Kidney (tissue), 14 donors: Measurements from ENCODE around the gene ST6GAL2. TPM values are rescaled to one million over a fixed set of nuclear protein-coding genes. Genes with fewer than 3 reads are reported as not detected.

Experiments
- DNase-seq, 5 donors: peaks; one replicate each; pipeline ENCODE4 v3.0.0-alpha.2; 2013 to 2020
- FAIRE-seq: peaks from 2 replicates; lab custom pipeline; 2012; peaks lifted over from hg19 to GRCh38; lab: Jason Lieb, UNC
- H3K27ac ChIP-seq, 2 donors: one replicate each; pipeline ENCODE4 v1.7.0; 2013; ENCODE audit warnings: low read depth in 2 of 2, low read length in 2 of 2, inconsistent platforms in 1 of 2
- H3K27me3 ChIP-seq: one replicate; pipeline ENCODE4 v1.7.1; 2013; ENCODE audit warnings: low read length, inconsistent platforms; ENCODE audit not compliant: control insufficient read depth, insufficient read depth
- H3K36me3 ChIP-seq, 3 donors: one replicate each; pipeline versions ENCODE4 v1.7.0 to v1.7.1; 2013; ENCODE audit warnings: low read length in 3 of 3, control low read depth in 1 of 3, inconsistent platforms in 1 of 3; ENCODE audit not compliant: insufficient read depth in 3 of 3, control insufficient read depth in 2 of 3
- H3K4me1 ChIP-seq, 3 donors: one replicate each; pipeline versions ENCODE4 v1.7.0 to v1.7.1; 2013; ENCODE audit warnings: low read length in 3 of 3, inconsistent platforms in 1 of 3, low read depth in 1 of 3; ENCODE audit not compliant: control insufficient read depth in 2 of 3, insufficient read depth in 2 of 3
- H3K4me3 ChIP-seq, 3 donors: one replicate each; pipeline versions ENCODE4 v1.7.0 to v1.8.1; 2013; ENCODE audit warnings: low read length in 3 of 3, control low read depth in 1 of 3, inconsistent platforms in 1 of 3
- H3K9ac ChIP-seq, 3 donors: one replicate each; pipeline versions ENCODE4 v1.7.0 to v1.7.1; 2013; ENCODE audit warnings: low read length in 3 of 3, control low read depth in 1 of 3, inconsistent platforms in 1 of 3
- H3K9me3 ChIP-seq, 3 donors: one replicate each; pipeline versions ENCODE4 v1.7.0 to v1.7.1; 2013; ENCODE audit warnings: low read length in 3 of 3, control low read depth in 1 of 3, inconsistent platforms in 1 of 3; ENCODE audit not compliant: control insufficient read depth in 2 of 3, insufficient read depth in 1 of 3
- intact Hi-C: fragments of 100-400 bp; cut with DNase I; formaldehyde crosslinking; loops from one replicate; pipeline ENCODE4 v1.11.1; 2022
- polyA plus RNA-seq: library from polyadenylated mRNA; stranded (reverse); fragments of 350-450 nt; fragmentation: Illumina TruSeq; extraction: RNeasy Lipid Tissue Mini Kit (QIAGEN cat#74804); gene quantifications from one replicate; pipeline ENCODE4 v1.2.3, GENCODE V29; 2014; ENCODE audit warnings: low read depth, low replicate concordance; ENCODE audit not compliant: insufficient read depth
- total RNA-seq: library from RNA; stranded (reverse); fragmentation: NEBNext Ultra II Directional; extraction: Animal tissue kit (Norgen Biotek cat#: 25700); gene quantifications from one replicate; pipeline ENCODE4 v1.2.1, GENCODE V29; 2021
- TF ChIP-seq, protein P1 (sequence below): IDR thresholded peaks from 3 replicates; pipeline ENCODE4 v1.5.1; 2012; ENCODE audit warnings: mild to moderate bottlenecking, moderate library complexity, borderline replicate concordance; ENCODE audit not compliant: insufficient read depth; ENCODE audit errors: extremely low read depth
- donor health status: control.
- donor health status: control.
- donor health status: control.
- donor health status: control.
- donor health status: control.
- donor health status: DM: yes; HTN: yes; CAD: no.
- donor health status: Normal renal cell carcinoma (clear cell type).

Gene ST6GAL2
- total and polyA plus RNA-seq, 2 donors from 2014 or later: 0.22 to 1.2 TPM

GRCh38 chr2:106866641-106867040, 19.3 kb downstream of the ST6GAL2 start:
- Histone ChIP-seq H3K4me3 (no peak overlapping the region), H3K4me1 (no peaks in the 10 kb centered on the region), H3K27me3 (no peaks in the 10 kb centered on the region), H3K9me3 (no peaks in the 10 kb centered on the region), H3K27ac (no peak overlapping the region), H3K36me3 (no peaks in the 10 kb centered on the region), H3K9ac (no peak overlapping the region)
- FAIRE-seq: no peak
- TF ChIP-seq, protein P1, sequence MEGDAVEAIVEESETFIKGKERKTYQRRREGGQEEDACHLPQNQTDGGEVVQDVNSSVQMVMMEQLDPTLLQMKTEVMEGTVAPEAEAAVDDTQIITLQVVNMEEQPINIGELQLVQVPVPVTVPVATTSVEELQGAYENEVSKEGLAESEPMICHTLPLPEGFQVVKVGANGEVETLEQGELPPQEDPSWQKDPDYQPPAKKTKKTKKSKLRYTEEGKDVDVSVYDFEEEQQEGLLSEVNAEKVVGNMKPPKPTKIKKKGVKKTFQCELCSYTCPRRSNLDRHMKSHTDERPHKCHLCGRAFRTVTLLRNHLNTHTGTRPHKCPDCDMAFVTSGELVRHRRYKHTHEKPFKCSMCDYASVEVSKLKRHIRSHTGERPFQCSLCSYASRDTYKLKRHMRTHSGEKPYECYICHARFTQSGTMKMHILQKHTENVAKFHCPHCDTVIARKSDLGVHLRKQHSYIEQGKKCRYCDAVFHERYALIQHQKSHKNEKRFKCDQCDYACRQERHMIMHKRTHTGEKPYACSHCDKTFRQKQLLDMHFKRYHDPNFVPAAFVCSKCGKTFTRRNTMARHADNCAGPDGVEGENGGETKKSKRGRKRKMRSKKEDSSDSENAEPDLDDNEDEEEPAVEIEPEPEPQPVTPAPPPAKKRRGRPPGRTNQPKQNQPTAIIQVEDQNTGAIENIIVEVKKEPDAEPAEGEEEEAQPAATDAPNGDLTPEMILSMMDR: no peak
- intact Hi-C loops: no loop called here
- DNase-seq: no peak

DNA sequence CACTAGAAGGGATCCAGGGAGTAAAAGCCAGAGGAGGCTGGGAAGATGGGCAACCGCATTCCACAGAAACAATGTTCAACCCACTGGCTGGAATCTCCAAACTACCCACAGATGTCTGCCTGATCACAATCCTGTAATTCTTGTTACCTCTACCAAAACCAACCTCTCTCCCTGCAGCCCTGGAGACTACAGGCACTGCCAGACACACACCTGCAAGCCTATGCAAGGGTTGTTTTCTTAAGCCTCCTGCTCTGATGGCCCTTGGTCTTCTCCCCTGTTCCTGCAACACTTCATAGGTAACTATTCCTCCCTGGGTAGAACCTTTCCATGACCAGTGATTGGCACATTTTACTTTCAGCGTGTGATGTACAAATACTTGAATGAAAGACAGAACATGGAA, 21.9 kb downstream of the ST6GAL2 start:
- H3K9me3 ChIP-seq: no peaks in the 10 kb centered on the region
- no peak overlapping the region for H3K4me3 ChIP-seq
- H3K9ac ChIP-seq: no peak overlapping the region
- TF ChIP-seq, protein P1: no peak
- DNase-seq: no peak
- H3K27ac ChIP-seq: no peak overlapping the region
- H3K27me3 ChIP-seq: no peaks in the 10 kb centered on the region
- FAIRE-seq: no peak
- H3K4me1 ChIP-seq: no peaks in the 10 kb centered on the region
- intact Hi-C loops: no loop called here
- H3K36me3 ChIP-seq: no peaks in the 10 kb centered on the region

- intact Hi-C loops: no loop called here
- FAIRE-seq: no peak
Observed at GRCh38 chr2:106863387-106863786, 22.6 kb downstream of the ST6GAL2 start.

DNA sequence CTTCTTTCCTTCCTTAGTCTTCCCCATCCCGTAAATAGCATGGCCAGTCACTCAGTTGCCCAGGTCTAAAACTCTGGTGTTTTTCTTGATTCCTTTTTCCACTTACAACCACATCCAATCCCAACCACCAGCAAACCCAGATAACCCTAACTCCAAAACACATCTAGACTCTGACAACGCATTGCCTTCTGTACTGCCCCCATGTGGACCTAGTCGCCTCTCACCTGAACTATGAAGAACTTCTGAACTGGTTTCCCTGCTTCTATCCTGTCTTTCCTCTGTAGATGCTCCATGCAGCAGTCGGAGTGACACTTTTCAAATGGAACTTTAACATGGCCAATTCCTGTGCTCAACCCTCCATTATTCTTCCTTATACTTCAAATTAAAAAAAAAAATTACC, 26.5 kb downstream of the ST6GAL2 start:
- FAIRE-seq: no peak

More at GRCh38 chr2:106863387-106863786, 22.6 kb downstream of the ST6GAL2 start:
- H3K4me1 ChIP-seq: no peaks in the 10 kb centered on the region
- TF ChIP-seq, protein P1: peak; percentile 47
- no peak overlapping the region for H3K27ac ChIP-seq
- H3K27me3 ChIP-seq: no peaks in the 10 kb centered on the region
- no peak overlapping the region for H3K9ac ChIP-seq
- no peak overlapping the region for H3K4me3 ChIP-seq
- no peaks in the 10 kb centered on the region for H3K36me3 ChIP-seq
- peaks cover 0 to 3% (median 0%) of the 10 kb centered on the region in 3 donors for H3K9me3 ChIP-seq
- DNase-seq: no peak

More for the DNA sequence above, 26.5 kb downstream of the ST6GAL2 start:
- TF ChIP-seq, protein P1: no peak
- Histone ChIP-seq H3K9me3 (peaks cover 0 to 3% (median 0%) of the 10 kb centered on the region in 3 donors), H3K4me1 (no peaks in the 10 kb centered on the region), H3K27ac (no peak overlapping the region), H3K9ac (no peak overlapping the region), H3K36me3 (no peaks in the 10 kb centered on the region), H3K4me3 (no peak overlapping the region), H3K27me3 (no peaks in the 10 kb centered on the region)
- DNase-seq: no peak
- intact Hi-C loops: no loop called here
